GM23248 (cell line): ENCODE measurements around the gene TTLL9. TPM values are rescaled to one million over a fixed set of nuclear protein-coding genes. Genes with fewer than 3 reads are reported as not detected.

ENCODE experiments used
- DNase-seq: peaks from one replicate; pipeline ENCODE4 v3.0.0-alpha.2; 2015
- H2AFZ ChIP-seq: fragments of 200-600 bp; sonication (generic); 2 replicates; pipeline ENCODE4 v1.6.1; 2016; ENCODE audit warnings: antibody characterized with exemption
- H3F3A ChIP-seq: fragments of 200-600 bp; sonication (generic); 2 replicates; pipeline ENCODE4 v1.6.1; 2016; ENCODE audit warnings: mild to moderate bottlenecking, antibody characterized with exemption, mixed run types; ENCODE audit not compliant: insufficient read depth
- H3K27ac ChIP-seq: fragments of 200-600 bp; sonication (generic); 2 replicates; pipeline ENCODE4 v1.5.1; 2016; ENCODE audit warnings: mild to moderate bottlenecking
- H3K27me3 ChIP-seq: fragments of 200-600 bp; sonication (generic); replicated peaks from 2 replicates; pipeline ENCODE4 v1.6.1; 2016; ENCODE audit warnings: mild to moderate bottlenecking; ENCODE audit not compliant: insufficient read depth
- H3K36me3 ChIP-seq: fragments of 200-600 bp; sonication (generic); 2 replicates; pipeline ENCODE4 v1.6.1; 2016; ENCODE audit warnings: low read depth, mild to moderate bottlenecking
- H3K4me1 ChIP-seq: fragments of 200-600 bp; sonication (generic); 2 replicates; pipeline ENCODE4 v1.6.1; 2016; ENCODE audit warnings: mild to moderate bottlenecking; ENCODE audit not compliant: insufficient read depth
- H3K4me2 ChIP-seq: fragments of 200-600 bp; sonication (generic); one replicate; pipeline ENCODE4 v1.6.1; 2016; ENCODE audit warnings: mild to moderate bottlenecking; ENCODE audit not compliant: unreplicated experiment
- H3K4me3 ChIP-seq: fragments of 200-600 bp; sonication (generic); 2 replicates; pipeline ENCODE4 v1.5.1; 2016; ENCODE audit warnings: mild to moderate bottlenecking
- H3K79me2 ChIP-seq: fragments of 200-600 bp; sonication (generic); 2 replicates; pipeline ENCODE4 v1.6.1; 2016; ENCODE audit warnings: mild to moderate bottlenecking; ENCODE audit not compliant: insufficient read depth
- H3K9ac ChIP-seq: fragments of 200-600 bp; sonication (generic); 2 replicates; pipeline ENCODE4 v1.6.1; 2016; ENCODE audit warnings: mild to moderate bottlenecking
- H3K9me2 ChIP-seq: fragments of 200-600 bp; sonication (generic); 2 replicates; pipeline ENCODE4 v1.6.1; 2016; ENCODE audit warnings: mixed run types, mild to moderate bottlenecking, moderate library complexity; ENCODE audit not compliant: insufficient read depth
- H3K9me3 ChIP-seq: fragments of 200-600 bp; sonication (generic); one replicate; pipeline ENCODE4 v1.6.1; 2017; ENCODE audit warnings: low read depth
- H4K20me1 ChIP-seq: fragments of 200-600 bp; sonication (generic); 2 replicates; pipeline ENCODE4 v1.6.0; 2016; ENCODE audit not compliant: insufficient read depth
- EZH2 ChIP-seq: fragments of 200-600 bp; sonication (generic); IDR thresholded peaks from 2 replicates; pipeline ENCODE4 v1.6.1; 2018; ENCODE audit warnings: antibody characterized with exemption, mild to moderate bottlenecking; ENCODE audit not compliant: insufficient read depth, poor library complexity, severe bottlenecking
- EZH2phosphoT487 ChIP-seq: fragments of 200-600 bp; sonication (generic); IDR thresholded peaks from 2 replicates; pipeline ENCODE4 v1.6.1; 2018; ENCODE audit warnings: antibody characterized with exemption, moderate library complexity, mild to moderate bottlenecking, low read depth; ENCODE audit not compliant: insufficient read depth
- WGBS, 2 experiments: methylation state at CpG; one replicate each; pipeline ENCODE4 v1.1.6; 2015 to 2017; ENCODE audit warnings: low lambda C conversion rate in 2 of 2, low coverage in 1 of 2; ENCODE audit errors: missing lambda C conversion rate in 2 of 2; 5-methylcytosine and 5-hydroxymethylcytosine counted together
- in situ Hi-C: fragments of 300-500 bp; cut with MboI; formaldehyde crosslinking; loops from 2 replicates; pipeline ENCODE4 v1.15.0; 2020
- polyA plus RNA-seq: library from polyadenylated mRNA; unstranded; fragments of >200 nt; fragmentation: Nextera tagmentation; extraction: Ambion mirVana; gene quantifications from 2 replicates; pipeline ENCODE4 v1.2.1, GENCODE V29; 2016
- total RNA-seq: library from RNA; depleted of rRNA; stranded (reverse); fragments of >200 nt; shearing (Covaris generic); gene quantifications from 2 replicates; pipeline ENCODE4 v1.2.3, GENCODE V29; 2014

TTLL9 gene
- total and polyA plus RNA-seq, 2 experiments from 2014 or later: not detected

DNA sequence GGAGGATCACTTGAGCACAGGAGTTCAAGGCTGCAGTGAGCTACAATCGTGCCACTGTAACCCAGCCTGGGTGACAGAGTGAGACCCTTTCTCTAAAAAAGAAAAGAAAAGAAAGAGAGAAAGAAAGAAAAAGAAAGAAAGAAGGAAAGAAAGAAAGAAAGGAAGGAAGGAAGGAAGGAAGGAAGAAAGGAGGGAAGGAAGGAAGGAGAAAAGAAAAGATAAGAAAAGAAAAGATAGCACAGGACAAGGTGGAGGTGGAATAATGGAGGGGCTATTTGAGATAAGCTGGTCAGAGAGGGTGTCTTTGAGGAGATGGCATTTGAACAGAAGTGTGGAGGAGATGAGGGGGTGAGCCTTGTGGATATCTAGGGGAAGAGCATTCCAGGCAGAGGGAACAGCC lies 84.1 kb downstream of the TTLL9 start:
- H3K27me3 ChIP-seq: peaks cover 12% of the 10 kb centered on the region
- no peaks in the 10 kb centered on the region for H3K36me3 ChIP-seq
- H3K79me2 ChIP-seq: peaks cover 21% of the 10 kb centered on the region
- 16 to 27% methylated on average over 1 of the region's 1 CpG for WGBS, 2 experiments
- H3K9me3 ChIP-seq: no peaks in the 10 kb centered on the region
- no peak overlapping the region for H3K4me3 ChIP-seq
- TF ChIP-seq EZH2: no peak
- TF ChIP-seq EZH2phosphoT487: no peak
- peaks cover 7% of the 10 kb centered on the region for H3K4me1 ChIP-seq
- no peak overlapping the region for H3K27ac ChIP-seq
- H2AFZ ChIP-seq: no peak overlapping the region
- H3K9me2 ChIP-seq: no peaks in the 10 kb centered on the region
- no peaks in the 10 kb centered on the region for H3F3A ChIP-seq
- no peak for DNase-seq
- in situ Hi-C loops: no loop called here
- H3K4me2 ChIP-seq: no peak overlapping the region
- H4K20me1 ChIP-seq: no peaks in the 10 kb centered on the region
- no peak overlapping the region for H3K9ac ChIP-seq

DNA sequence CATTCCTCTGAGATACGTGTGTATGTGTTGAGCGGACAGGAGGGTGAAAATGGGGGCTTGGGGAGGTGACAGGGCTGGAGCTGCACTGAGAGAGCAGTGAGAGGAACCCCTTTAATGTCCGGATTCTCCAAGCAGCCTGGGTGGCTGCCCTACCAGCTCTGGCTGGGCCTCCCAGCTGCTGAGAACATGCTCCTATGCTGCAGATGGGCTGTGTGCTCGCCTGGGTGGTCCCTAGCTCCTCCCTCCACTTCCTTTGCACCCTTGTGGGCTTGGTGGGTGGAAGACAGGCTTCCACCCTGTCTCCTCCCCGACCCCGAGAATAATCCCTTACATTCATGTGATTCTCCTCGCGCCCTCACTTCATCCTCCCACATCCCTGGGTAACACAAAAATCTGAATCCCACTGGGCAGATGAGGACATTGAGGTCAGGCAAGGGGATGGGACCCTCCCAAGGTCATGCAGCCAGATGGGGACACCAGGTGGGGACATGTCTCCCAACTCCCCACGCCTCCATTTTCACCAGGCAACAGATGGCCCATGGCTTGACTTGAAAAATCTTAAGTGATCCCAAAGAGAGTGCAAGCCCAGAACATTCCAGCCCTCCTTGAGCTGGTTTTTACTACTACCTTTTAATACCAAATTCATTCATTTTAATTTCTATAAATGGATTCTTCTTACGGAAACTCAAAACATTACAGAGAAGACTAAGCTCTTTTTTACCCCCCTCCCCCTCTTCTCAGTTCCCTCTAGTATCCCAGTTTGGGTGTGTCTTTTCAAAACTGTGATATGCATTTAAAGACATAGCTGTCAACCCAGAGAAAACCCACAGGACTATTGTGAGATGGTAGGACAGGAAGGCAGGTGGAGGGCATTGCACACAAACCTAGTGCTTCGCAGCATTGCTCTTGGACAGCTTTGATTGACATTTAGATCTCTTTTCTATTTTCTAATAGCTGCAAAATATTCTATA lies 86.4 kb downstream of the TTLL9 start:
- Histone ChIP-seq H3K9ac (no peak overlapping the region), H3K27ac (no peak overlapping the region), H3K27me3 (peaks cover 24% of the 10 kb centered on the region), H3F3A (no peaks in the 10 kb centered on the region), H4K20me1 (no peaks in the 10 kb centered on the region), H2AFZ (no peak overlapping the region), H3K36me3 (no peaks in the 10 kb centered on the region), H3K4me3 (no peak overlapping the region), H3K9me2 (no peaks in the 10 kb centered on the region), H3K9me3 (no peaks in the 10 kb centered on the region), H3K79me2 (no peaks in the 10 kb centered on the region), H3K4me2 (no peak overlapping the region), H3K4me1 (no peaks in the 10 kb centered on the region)
- 17 to 19% methylated on average over 11 of the region's 11 CpGs for WGBS, 2 experiments
- TF ChIP-seq EZH2 (no peak), EZH2phosphoT487 (no peak)
- in situ Hi-C loops: no loop called here
- no peak for DNase-seq

DNA sequence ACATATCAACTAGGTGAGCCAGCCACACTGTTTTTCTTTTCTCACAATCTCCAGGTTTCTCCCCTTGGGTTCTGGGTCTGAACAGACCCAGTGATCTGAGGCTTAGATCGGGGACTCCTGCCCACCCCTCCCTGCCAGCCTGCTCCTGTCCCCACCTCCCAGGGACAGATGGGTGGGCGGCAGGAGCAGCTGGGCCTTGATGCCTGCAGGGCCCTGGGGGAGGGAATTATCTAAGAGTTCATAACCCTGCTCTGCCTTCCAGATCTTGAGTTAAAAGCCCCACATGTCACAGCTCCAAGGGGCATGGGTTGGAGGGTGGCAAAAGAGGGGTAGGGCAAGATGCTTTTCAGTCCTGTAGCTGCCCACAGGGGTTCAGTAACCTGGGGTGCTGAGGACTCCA lies 92.3 kb downstream of the TTLL9 start:
- H3K9me3 ChIP-seq: no peaks in the 10 kb centered on the region
- H3F3A ChIP-seq: no peaks in the 10 kb centered on the region
- TF ChIP-seq EZH2phosphoT487 (no peak), EZH2 (no peak)
- no peak overlapping the region for H2AFZ ChIP-seq
- H3K9ac ChIP-seq: no peak overlapping the region
- no peak overlapping the region for H3K4me3 ChIP-seq
- H3K27ac ChIP-seq: no peak overlapping the region
- no peaks in the 10 kb centered on the region for H3K36me3 ChIP-seq
- H3K79me2 ChIP-seq: no peaks in the 10 kb centered on the region
- H3K27me3 ChIP-seq: peaks cover 60% of the 10 kb centered on the region
- DNase-seq: no peak
- no peaks in the 10 kb centered on the region for H4K20me1 ChIP-seq
- H3K9me2 ChIP-seq: no peaks in the 10 kb centered on the region
- 0 to 4% methylated on average over 2 of the region's 2 CpGs for WGBS, 2 experiments
- no peaks in the 10 kb centered on the region for H3K4me1 ChIP-seq
- H3K4me2 ChIP-seq: no peak overlapping the region
- in situ Hi-C loops: no loop called here

DNA sequence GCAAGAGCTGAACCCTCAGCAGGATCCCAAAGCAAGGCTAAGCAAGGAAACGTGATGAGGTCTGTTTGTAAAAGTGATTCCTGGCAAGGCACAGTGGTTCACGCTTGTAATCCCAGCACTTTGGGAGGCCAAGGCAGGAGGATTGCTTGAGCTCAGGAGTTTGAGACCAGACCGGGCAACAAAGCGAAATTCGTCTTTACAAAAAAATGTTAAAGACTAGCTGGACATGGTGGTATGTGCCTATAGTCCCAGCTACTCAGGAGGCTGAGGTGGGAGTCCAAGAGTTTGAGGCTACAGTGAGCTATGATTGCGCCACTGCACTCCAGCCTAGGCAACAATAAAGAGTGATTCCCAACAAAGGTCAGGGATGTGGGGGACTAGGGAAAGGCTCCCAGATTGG lies 93.5 kb downstream of the TTLL9 start:
- no peak overlapping the region for H3K27ac ChIP-seq
- WGBS, 2 experiments: 23 to 26% methylated on average over 6 of the region's 6 CpGs
- no peaks in the 10 kb centered on the region for H3K4me1 ChIP-seq
- H3F3A ChIP-seq: no peaks in the 10 kb centered on the region
- DNase-seq: no peak
- peaks cover 58% of the 10 kb centered on the region for H3K27me3 ChIP-seq
- no peaks in the 10 kb centered on the region for H3K79me2 ChIP-seq
- TF ChIP-seq EZH2 (no peak), EZH2phosphoT487 (no peak)
- H3K9me2 ChIP-seq: no peaks in the 10 kb centered on the region
- no peak overlapping the region for H3K9ac ChIP-seq
- no peak overlapping the region for H3K4me2 ChIP-seq
- in situ Hi-C loops: no loop called here
- no peaks in the 10 kb centered on the region for H4K20me1 ChIP-seq
- no peaks in the 10 kb centered on the region for H3K9me3 ChIP-seq
- no peak overlapping the region for H3K4me3 ChIP-seq
- H3K36me3 ChIP-seq: no peaks in the 10 kb centered on the region
- no peak overlapping the region for H2AFZ ChIP-seq
